Activated CD4-positive, alpha-beta T cell treated with anti-CD3 and anti-CD28 coated beads for 36 hours (primary cell): ENCODE measurements around the gene CISH. TPM values are rescaled to one million over a fixed set of nuclear protein-coding genes. Genes with fewer than 3 reads are reported as not detected.

Experiments used
- ATAC-seq: fragments of 200-7000 bp; cut with Tn5 transposase; one replicate; pipeline ENCODE4 v1.10.0; 2021; ENCODE audit warnings: mild to moderate bottlenecking, moderate library complexity
- CTCF ChIA-PET: fragments of 350-600 bp; sonication (Branson Sonifier 250); formaldehyde crosslinking; loops from one replicate; lab custom pipeline; 2021; ENCODE audit warnings: antibody characterized with exemption; lab: Charles Lee
- POLR2A ChIA-PET: fragments of 350-600 bp; sonication (Branson Sonifier 250); formaldehyde crosslinking; loops from one replicate; lab custom pipeline; 2021; ENCODE audit warnings: antibody characterized with exemption, inconsistent platforms; lab: Charles Lee
- DNase-seq: peaks from one replicate; pipeline ENCODE4 v3.0.0-alpha.2; 2020
- H3K27ac Mint-ChIP-seq: one replicate; pipeline ENCODE4 v1.8.0; 2021; ENCODE audit warnings: mixed read lengths
- H3K27me3 Mint-ChIP-seq: one replicate; pipeline ENCODE4 v1.8.0; 2021; ENCODE audit warnings: mixed read lengths
- H3K36me3 Mint-ChIP-seq: one replicate; pipeline ENCODE4 v1.8.0; 2021; ENCODE audit warnings: low read depth, mixed read lengths
- H3K4me1 Mint-ChIP-seq: one replicate; pipeline ENCODE4 v1.8.0; 2021; ENCODE audit warnings: mixed read lengths
- H3K4me3 Mint-ChIP-seq: one replicate; pipeline ENCODE4 v1.8.0; 2021; ENCODE audit warnings: mild to moderate bottlenecking, moderate library complexity, mixed read lengths
- H3K9me3 Mint-ChIP-seq: one replicate; pipeline ENCODE4 v1.8.0; 2021; ENCODE audit warnings: low read depth, mixed read lengths
- intact Hi-C, 2 experiments: fragments of 100-400 bp; cut with DNase I in 1 of 2; cut with micrococcal nuclease in 1 of 2; formaldehyde crosslinking; loops; one replicate each; pipeline versions ENCODE4 v1.14.2 to v1.15.1; 2022 to 2024; cut with DNase I, micrococcal nuclease
- total RNA-seq, 2 experiments: library from RNA; stranded (reverse); gene quantifications; one replicate each; pipeline ENCODE4 v1.2.3, GENCODE V29; 2021

CISH gene
- total RNA-seq: 100 to 1,000 TPM; 265 to 269 TPM

- Mint-ChIP-seq H3K4me3 (peak within 1 kb of the TSS; percentile 96), H3K27ac (peak within 1 kb of the TSS; percentile 100), H3K4me1 (peaks cover 39% of the 10 kb centered on the region), H3K9me3 (no peaks in the 10 kb centered on the region), H3K27me3 (no peaks in the 10 kb centered on the region), H3K36me3 (peaks cover 94% of the 10 kb centered on the region)
- ChIA-PET POLR2A (interaction anchor here (0.6 to 13.7 kb wide), 10 partner anchors 9 to 923 kb away, joined by 3 to 267 read pairs (median 4); partner anchors contain the start of genes C3orf18, CYB561D2, HEMK1 and MST1), CTCF (interaction anchor here (0.6 to 25.3 kb wide), 10 partner anchors 10 to 1358 kb away, joined by 3 to 647 read pairs (median 5); partner anchors contain the start of genes C3orf18 and HEMK1)
- DNase-seq: peak; percentile 99
- ATAC-seq: peak; percentile 68
- intact Hi-C loops: loop anchor here (1.0 to 10.0 kb wide), 15 partner anchors 9 to 1663 kb away; partner anchors contain the start of genes CYB561D2 (in 2 of the 2), NPRL2 (in 2 of the 2), GNAI2 (in 1 of the 2) and HEMK1 (in 1 of the 2)
These were observed at the start of gene CISH for GRCh38 chr3:50611464-50612233. Gene CISH, minus strand, starts transcription at chr3:50611774. Its CDS starts 124 bp downstream, at chr3:50611650.

DNA sequence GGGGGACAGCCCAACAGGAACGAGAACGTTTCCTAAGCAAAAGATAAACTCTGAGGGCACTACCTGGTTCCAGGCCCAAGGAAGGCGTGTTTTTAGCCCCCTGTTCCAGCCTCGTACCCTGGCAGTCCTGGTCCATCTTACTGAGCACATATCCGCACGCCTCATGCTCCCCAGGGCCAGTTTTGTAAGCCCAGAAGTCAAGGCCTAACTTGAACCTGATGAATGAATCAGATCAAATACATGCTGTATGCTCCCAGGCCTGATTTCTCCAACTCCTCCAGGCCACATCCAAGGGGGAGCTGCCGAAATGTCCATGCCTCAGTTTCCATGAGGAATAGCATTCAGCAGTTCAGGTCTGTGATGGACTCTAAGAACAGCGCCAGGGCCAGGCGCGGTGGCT lies 48.8 kb upstream of the CISH start:
- Mint-ChIP-seq H3K4me1 (peaks cover 9% of the 10 kb centered on the region), H3K4me3 (no peak overlapping the region), H3K9me3 (no peaks in the 10 kb centered on the region), H3K27ac (no peak overlapping the region), H3K36me3 (no peaks in the 10 kb centered on the region), H3K27me3 (no peaks in the 10 kb centered on the region)
- no peak for DNase-seq
- ChIA-PET CTCF (interaction anchor here (1.1 kb wide), 1 partner anchor 30 kb away, joined by 3 read pairs; no protein-coding TSS in a partner anchor), POLR2A (no interaction called here)
- intact Hi-C loops: no loop called here
- ATAC-seq: no peak

GRCh38 chr3:50658831-50659230 lies 47.3 kb upstream of the CISH start:
- ATAC-seq (no peak), DNase-seq (no peak)
- Mint-ChIP-seq H3K4me3 (no peak overlapping the region), H3K9me3 (no peaks in the 10 kb centered on the region), H3K4me1 (peaks cover 19% of the 10 kb centered on the region), H3K27ac (no peak overlapping the region), H3K27me3 (no peaks in the 10 kb centered on the region), H3K36me3 (no peaks in the 10 kb centered on the region)
- CTCF ChIA-PET: interaction anchor here (0.6 to 1.1 kb wide), 2 partner anchors 44 to 723 kb away, joined by 3 read pairs; no protein-coding TSS in a partner anchor
- intact Hi-C loops: no loop called here
- POLR2A ChIA-PET: no interaction called here

GRCh38 chr3:50658416-50658815 lies 46.8 kb upstream of the CISH start:
- intact Hi-C loops: no loop called here
- ChIA-PET POLR2A (no interaction called here), CTCF (interaction anchor here (0.6 to 1.3 kb wide), 4 partner anchors 9 to 1524 kb away, joined by 3 to 6 read pairs (median 3); no protein-coding TSS in a partner anchor)
- no peak overlapping the region for H3K4me3 Mint-ChIP-seq
- H3K27me3 Mint-ChIP-seq: no peaks in the 10 kb centered on the region
- DNase-seq (peak; percentile 2), ATAC-seq (no peak)
- H3K4me1 Mint-ChIP-seq: peaks cover 22% of the 10 kb centered on the region
- no peaks in the 10 kb centered on the region for H3K9me3 Mint-ChIP-seq
- no peaks in the 10 kb centered on the region for H3K36me3 Mint-ChIP-seq
- no peak overlapping the region for H3K27ac Mint-ChIP-seq

DNA sequence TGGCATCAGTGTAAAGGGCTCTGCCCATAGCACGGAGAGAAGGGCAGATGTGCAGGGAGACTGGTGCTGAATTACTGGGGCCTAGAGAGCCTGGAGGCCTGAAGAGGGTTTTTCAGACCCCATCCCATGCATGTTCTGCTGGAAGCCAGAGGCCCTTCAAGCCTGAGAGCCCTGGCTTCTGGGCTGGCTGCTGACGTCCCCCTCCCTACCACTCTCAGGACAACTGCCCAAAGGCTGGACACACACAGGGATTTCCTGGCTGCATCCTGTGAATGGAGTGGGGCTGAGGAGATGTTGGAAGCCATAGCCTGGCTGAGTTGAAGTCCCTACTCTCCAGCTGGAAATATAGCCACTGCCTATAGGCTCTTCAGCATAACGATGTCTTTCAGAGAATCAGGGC lies 46.2 kb upstream of the CISH start:
- Mint-ChIP-seq H3K4me3 (no peak overlapping the region), H3K36me3 (no peaks in the 10 kb centered on the region), H3K27me3 (no peaks in the 10 kb centered on the region), H3K4me1 (peaks cover 22% of the 10 kb centered on the region), H3K9me3 (no peaks in the 10 kb centered on the region), H3K27ac (no peak overlapping the region)
- ATAC-seq: no peak
- POLR2A ChIA-PET: no interaction called here
- intact Hi-C loops: no loop called here
- DNase-seq: no peak
- CTCF ChIA-PET: interaction anchor here (0.7 to 1.3 kb wide), 5 partner anchors 9 to 1523 kb away, joined by 3 to 6 read pairs (median 3); no protein-coding TSS in a partner anchor

DNA sequence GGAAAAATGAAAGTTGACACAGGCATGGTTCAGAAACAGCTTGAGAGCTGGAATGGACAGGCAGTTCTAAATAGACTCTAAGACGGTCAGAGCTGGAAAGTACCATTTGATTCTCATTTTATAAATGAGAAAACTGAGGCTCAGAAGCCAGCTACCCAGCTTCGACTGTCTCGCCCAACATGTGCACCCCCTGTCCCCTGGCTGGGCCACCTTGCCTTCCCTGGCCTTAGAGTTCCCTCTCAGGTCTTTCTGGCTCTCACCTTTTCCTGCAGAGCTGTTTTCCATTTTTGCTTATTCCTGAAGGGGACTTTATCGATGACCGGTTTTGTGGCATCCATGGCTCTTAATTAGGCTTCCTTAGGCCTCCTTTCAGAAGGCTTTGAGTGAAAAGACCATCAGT lies 45.8 kb upstream of the CISH start:
- CTCF ChIA-PET: interaction anchor here (0.7 to 1.3 kb wide), 4 partner anchors 10 to 92 kb away, joined by 3 to 6 read pairs (median 4); no protein-coding TSS in a partner anchor
- H3K27me3 Mint-ChIP-seq: no peaks in the 10 kb centered on the region
- H3K4me1 Mint-ChIP-seq: peaks cover 22% of the 10 kb centered on the region
- no peaks in the 10 kb centered on the region for H3K36me3 Mint-ChIP-seq
- no peak for DNase-seq
- POLR2A ChIA-PET: no interaction called here
- intact Hi-C loops: no loop called here
- H3K4me3 Mint-ChIP-seq: no peak overlapping the region
- H3K27ac Mint-ChIP-seq: no peak overlapping the region
- no peaks in the 10 kb centered on the region for H3K9me3 Mint-ChIP-seq
- ATAC-seq: no peak

DNA sequence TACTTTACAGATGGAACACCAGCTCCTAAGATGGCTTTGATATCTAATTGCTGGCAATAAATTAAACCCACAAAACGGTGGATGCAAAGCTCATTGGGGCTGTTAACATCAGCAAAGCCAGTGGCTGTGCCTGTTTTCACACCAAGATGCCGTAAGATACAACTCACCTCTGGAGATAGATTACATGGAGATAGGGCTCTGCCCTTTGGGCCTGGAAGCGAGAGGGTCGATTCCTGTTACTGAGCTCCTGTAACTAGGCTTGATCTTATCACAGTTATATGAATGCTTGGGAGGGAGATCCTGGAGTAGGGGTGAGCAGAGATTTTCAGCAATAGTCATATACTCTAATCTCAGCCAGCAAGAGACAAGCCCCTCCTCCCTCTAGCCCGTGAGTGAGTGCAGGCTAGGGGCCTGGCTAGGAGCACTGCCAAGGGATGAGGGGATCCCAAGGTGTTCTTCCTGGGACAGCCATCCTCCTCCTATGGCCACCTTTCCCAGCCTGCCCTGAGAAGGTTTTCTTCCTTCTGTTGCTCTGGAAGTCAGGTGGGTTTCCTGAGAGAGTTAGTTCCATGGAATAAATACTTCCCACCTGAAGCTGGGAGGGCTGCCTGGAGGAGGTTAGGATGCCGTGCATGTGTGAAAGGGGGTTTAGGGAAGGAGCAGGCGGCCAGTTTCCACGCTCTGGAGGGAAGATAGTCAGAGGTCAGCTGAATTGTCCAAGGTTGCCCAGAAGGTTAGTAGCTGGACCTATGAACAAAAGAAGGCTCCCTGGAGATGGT lies 45.0 kb upstream of the CISH start:
- POLR2A ChIA-PET: no interaction called here

GRCh38 chr3:50655009-50655830 lies 43.6 kb upstream of the CISH start:
- no peaks in the 10 kb centered on the region for H3K27me3 Mint-ChIP-seq
- H3K36me3 Mint-ChIP-seq: no peaks in the 10 kb centered on the region
- intact Hi-C loops: no loop called here
- peak overlapping the region; percentile 52 for H3K27ac Mint-ChIP-seq
- POLR2A ChIA-PET: interaction anchor here (0.6 to 1.0 kb wide), 7 partner anchors 18 to 371 kb away, joined by 3 to 7 read pairs (median 3); partner anchors contain the start of gene CISH
- CTCF ChIA-PET: interaction anchor here (0.7 to 6.8 kb wide), 9 partner anchors 20 to 113 kb away, joined by 3 to 78 read pairs (median 4); partner anchors contain the start of genes CISH, DOCK3 and MAPKAPK3
- ATAC-seq (peak; percentile 83), DNase-seq (peak; percentile 69)
- H3K4me3 Mint-ChIP-seq: no peak overlapping the region
- H3K4me1 Mint-ChIP-seq: peaks cover 22% of the 10 kb centered on the region
- H3K9me3 Mint-ChIP-seq: no peaks in the 10 kb centered on the region

More for the DNA sequence above, 45.0 kb upstream of the CISH start:
- Mint-ChIP-seq H3K27me3 (no peaks in the 10 kb centered on the region), H3K4me3 (no peak overlapping the region), H3K9me3 (no peaks in the 10 kb centered on the region), H3K4me1 (peaks cover 22% of the 10 kb centered on the region), H3K27ac (no peak overlapping the region), H3K36me3 (no peaks in the 10 kb centered on the region)
- intact Hi-C loops: no loop called here
- ATAC-seq (no peak), DNase-seq (peak; percentile 4)
- CTCF ChIA-PET: interaction anchor here (0.5 to 1.6 kb wide), 4 partner anchors 22 to 115 kb away, joined by 3 to 5 read pairs (median 3); no protein-coding TSS in a partner anchor

GRCh38 chr3:50653937-50654595 lies 42.5 kb upstream of the CISH start:
- H3K27me3 Mint-ChIP-seq: no peaks in the 10 kb centered on the region
- no peak overlapping the region for H3K4me3 Mint-ChIP-seq
- CTCF ChIA-PET: interaction anchor here (0.6 to 6.8 kb wide), 18 partner anchors 10 to 1036 kb away, joined by 3 to 78 read pairs (median 4); partner anchors contain the start of genes CISH, DOCK3, HEMK1 and MAPKAPK3
- H3K36me3 Mint-ChIP-seq: peaks cover 7% of the 10 kb centered on the region
- peaks cover 25% of the 10 kb centered on the region for H3K4me1 Mint-ChIP-seq
- POLR2A ChIA-PET: no interaction called here
- intact Hi-C loops: no loop called here
- DNase-seq (no peak), ATAC-seq (no peak)
- H3K9me3 Mint-ChIP-seq: no peaks in the 10 kb centered on the region
- peak overlapping the region; percentile 48 for H3K27ac Mint-ChIP-seq

DNA sequence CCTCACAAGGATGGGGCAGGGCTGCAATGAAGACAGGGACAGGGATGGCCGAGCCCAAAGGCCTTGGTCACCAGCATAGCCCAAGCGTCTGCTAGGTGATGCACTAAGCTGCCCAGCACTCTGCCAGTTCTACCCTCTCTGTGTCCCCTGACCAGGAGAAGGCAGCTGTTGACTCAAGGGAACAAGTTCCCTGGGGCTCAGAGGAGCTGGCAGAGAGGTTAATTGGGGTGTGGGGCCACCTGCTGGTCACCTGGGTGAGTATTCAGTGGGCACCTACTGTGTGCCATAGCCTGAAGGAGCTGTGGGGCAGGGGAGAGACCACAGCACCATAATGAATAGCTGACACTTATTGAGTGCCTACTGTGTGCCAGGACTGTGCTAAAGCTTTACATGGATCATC lies 41.1 kb upstream of the CISH start:
- H3K4me1 Mint-ChIP-seq: peaks cover 25% of the 10 kb centered on the region
- H3K36me3 Mint-ChIP-seq: peaks cover 12% of the 10 kb centered on the region
- DNase-seq: peak; percentile 80
- CTCF ChIA-PET: interaction anchor here (0.7 to 6.8 kb wide), 26 partner anchors 8 to 719 kb away, joined by 3 to 78 read pairs (median 4); partner anchors contain the start of genes C3orf18, CISH, DOCK3 and HEMK1
- no peak overlapping the region for H3K4me3 Mint-ChIP-seq
- peak overlapping the region; percentile 7 for H3K27ac Mint-ChIP-seq
- no peaks in the 10 kb centered on the region for H3K27me3 Mint-ChIP-seq
- ATAC-seq: peak; percentile 51
- intact Hi-C loops: loop anchor here (1.0 kb wide), 2 partner anchors 36 to 80 kb away; no protein-coding TSS in a partner anchor
- H3K9me3 Mint-ChIP-seq: no peaks in the 10 kb centered on the region
- POLR2A ChIA-PET: interaction anchor here (0.6 to 1.2 kb wide), 3 partner anchors 29 to 41 kb away, joined by 3 to 9 read pairs (median 5); partner anchors contain the start of genes CISH and MAPKAPK3
